H9 (cell line): ENCODE results near the gene CNNM2. TPM values are rescaled to one million over a fixed set of nuclear protein-coding genes. Genes with fewer than 3 reads are reported as not detected.
A peak's percentile ranks its signal among the peaks of the same experiment; 100 is the strongest.

Source experiments
- DNase-seq: peaks from one replicate; pipeline ENCODE4 v3.0.0-alpha.2; 2017
- H2AFZ ChIP-seq: one replicate; pipeline ENCODE4 v1.6.1; 2013; ENCODE audit warnings: mild to moderate bottlenecking, low read length, control low read depth, moderate library complexity
- H2AK5ac ChIP-seq: 2 replicates; pipeline ENCODE4 v1.6.1; 2013; ENCODE audit warnings: low read length, control low read depth, mixed read lengths; ENCODE audit not compliant: insufficient read length
- H2BK120ac ChIP-seq: one replicate; pipeline ENCODE4 v1.6.1; 2013; ENCODE audit warnings: low read depth, mild to moderate bottlenecking, low read length, control low read depth, inconsistent platforms; ENCODE audit not compliant: poor library complexity, severe bottlenecking
- H2BK12ac ChIP-seq: 2 replicates; pipeline ENCODE4 v1.6.1; 2013; ENCODE audit warnings: low read length, control low read depth, mixed read lengths, low read depth; ENCODE audit not compliant: insufficient read length
- H2BK15ac ChIP-seq: 2 replicates; pipeline ENCODE4 v1.6.1; 2013; ENCODE audit warnings: low read depth, low read length, control low read depth
- H2BK20ac ChIP-seq: one replicate; pipeline ENCODE4 v1.6.1; 2013; ENCODE audit warnings: low read depth, mild to moderate bottlenecking, low read length, control low read depth, inconsistent platforms; ENCODE audit not compliant: poor library complexity, severe bottlenecking
- H2BK5ac ChIP-seq: 2 replicates; pipeline ENCODE4 v1.6.1; 2013; ENCODE audit warnings: low read length, control low read depth, mixed read lengths; ENCODE audit not compliant: insufficient read length
- H3K14ac ChIP-seq: 2 replicates; pipeline ENCODE4 v1.6.1; 2013; ENCODE audit warnings: low read length, control low read depth; ENCODE audit not compliant: insufficient read depth
- H3K18ac ChIP-seq: 2 replicates; pipeline ENCODE4 v1.6.1; 2013; ENCODE audit warnings: low read depth, mild to moderate bottlenecking, mixed read lengths, low read length, control low read depth; ENCODE audit not compliant: insufficient read length
- H3K23ac ChIP-seq: 2 replicates; pipeline ENCODE4 v1.6.1; 2013; ENCODE audit warnings: low read length, control low read depth, mixed read lengths, low read depth; ENCODE audit not compliant: insufficient read length
- H3K23me2 ChIP-seq: 2 replicates; pipeline ENCODE4 v1.6.1; 2013; ENCODE audit warnings: low read depth, mild to moderate bottlenecking, mixed read lengths, low read length, control low read depth; ENCODE audit not compliant: insufficient read length, poor library complexity, severe bottlenecking
- H3K27ac ChIP-seq: 2 replicates; pipeline ENCODE4 v1.5.1; 2013; ENCODE audit warnings: low read length, control low read depth, mixed read lengths, low read depth; ENCODE audit not compliant: insufficient read length
- H3K27me3 ChIP-seq: 2 replicates; pipeline ENCODE4 v1.6.1; 2013; ENCODE audit warnings: low read length, control low read depth, inconsistent platforms; ENCODE audit not compliant: insufficient read depth
- H3K4ac ChIP-seq: 2 replicates; pipeline ENCODE4 v1.6.1; 2013; ENCODE audit warnings: low read depth, mild to moderate bottlenecking, control low read depth, inconsistent platforms, low read length, moderate library complexity
- H3K4me1 ChIP-seq: 2 replicates; pipeline ENCODE4 v1.6.1; 2013; ENCODE audit warnings: low read length, control low read depth, inconsistent platforms; ENCODE audit not compliant: insufficient read depth
- H3K4me2 ChIP-seq: 2 replicates; pipeline ENCODE4 v1.6.1; 2013; ENCODE audit warnings: low read length, control low read depth, mixed read lengths; ENCODE audit not compliant: insufficient read length, insufficient read depth
- H3K56ac ChIP-seq: 2 replicates; pipeline ENCODE4 v1.6.1; 2013; ENCODE audit warnings: low read depth, mild to moderate bottlenecking, mixed read lengths, low read length, control low read depth; ENCODE audit not compliant: insufficient read length
- H3K79me1 ChIP-seq: 2 replicates; pipeline ENCODE4 v1.6.1; 2013; ENCODE audit warnings: low read depth, mild to moderate bottlenecking, moderate library complexity, low read length, control low read depth, inconsistent platforms; ENCODE audit not compliant: insufficient read depth, poor library complexity, severe bottlenecking
- H3K79me2 ChIP-seq: 2 replicates; pipeline ENCODE4 v1.6.1; 2013; ENCODE audit warnings: low read length, control low read depth, inconsistent platforms; ENCODE audit not compliant: insufficient read depth
- H3K9ac ChIP-seq: 2 replicates; pipeline ENCODE4 v1.6.1; 2013; ENCODE audit warnings: low read length, control low read depth, mixed read lengths; ENCODE audit not compliant: insufficient read length; ENCODE audit errors: extremely low read depth
- H3K9me3 ChIP-seq: one replicate; pipeline ENCODE4 v1.6.1; 2013; ENCODE audit warnings: low read depth, low read length, inconsistent platforms; ENCODE audit not compliant: control insufficient read depth
- H3T11ph ChIP-seq: one replicate; pipeline ENCODE4 v1.6.1; 2013; ENCODE audit warnings: mild to moderate bottlenecking, low read length, control low read depth, inconsistent platforms
- H4K20me1 ChIP-seq: one replicate; pipeline ENCODE4 v1.6.1; 2013; ENCODE audit not compliant: control insufficient read depth, insufficient read length, insufficient read depth
- H4K5ac ChIP-seq: 2 replicates; pipeline ENCODE4 v1.6.1; 2013; ENCODE audit warnings: low read depth, mild to moderate bottlenecking, mixed read lengths, low read length, control low read depth; ENCODE audit not compliant: insufficient read length
- H4K8ac ChIP-seq: replicated peaks from 2 replicates; pipeline ENCODE4 v1.6.1; 2013; ENCODE audit warnings: low read length, control low read depth, mixed read lengths, low read depth; ENCODE audit not compliant: insufficient read length
- H4K91ac ChIP-seq: 2 replicates; pipeline ENCODE4 v1.6.1; 2013; ENCODE audit warnings: low read depth, mild to moderate bottlenecking, moderate library complexity, mixed read lengths, low read length, control low read depth; ENCODE audit not compliant: insufficient read length
- H3K27ac Mint-ChIP-seq, 3 experiments: 2 replicates in 2 of 3; 3 replicates in 1 of 3; pipeline ENCODE4 v1.8.0; 2020 to 2021; ENCODE audit warnings: mixed read lengths in 3 of 3, mild to moderate bottlenecking in 1 of 3, moderate library complexity in 1 of 3
- H3K27me3 Mint-ChIP-seq: 2 replicates; pipeline ENCODE4 v1.8.0; 2021; ENCODE audit warnings: low read depth, mild to moderate bottlenecking, moderate library complexity, mixed read lengths
- H3K36me3 Mint-ChIP-seq, 3 experiments: 2 replicates in 2 of 3; 3 replicates in 1 of 3; pipeline ENCODE4 v1.8.0; 2020 to 2021; ENCODE audit warnings: low read depth in 3 of 3, mixed read lengths in 3 of 3; ENCODE audit not compliant: insufficient read depth in 1 of 3
- H3K4me1 Mint-ChIP-seq, 2 experiments: 2 replicates each; pipeline ENCODE4 v1.8.0; 2020; ENCODE audit warnings: mixed read lengths in 2 of 2
- H3K4me3 Mint-ChIP-seq, 2 experiments: 2 replicates in 1 of 2; 3 replicates in 1 of 2; pipeline ENCODE4 v1.8.0; 2020 to 2021; ENCODE audit warnings: mild to moderate bottlenecking in 2 of 2, mixed read lengths in 2 of 2, moderate library complexity in 1 of 2
- H3K9me3 Mint-ChIP-seq, 2 experiments: 2 replicates in 1 of 2; 3 replicates in 1 of 2; pipeline ENCODE4 v1.8.0; 2020; ENCODE audit warnings: mild to moderate bottlenecking in 2 of 2, mixed read lengths in 2 of 2, moderate library complexity in 1 of 2
- WGBS: extraction: QIAGEN DNeasy Blood & Tissue Kit; methylation state at CpG from one replicate; pipeline ENCODE4 v1.1.7; 2013; ENCODE audit warnings: missing lambda C conversion rate, low lambda C conversion rate, mixed read lengths; ENCODE audit not compliant: insufficient read length; ENCODE audit errors: extremely low coverage; 5-methylcytosine and 5-hydroxymethylcytosine counted together
- total RNA-seq: library from RNA; stranded (reverse); gene quantifications from 2 replicates; pipeline ENCODE4 v1.2.1, GENCODE V29; 2021
- TF ChIP-seq, protein P1 (sequence below): fragments of 200-600 bp; sonication (generic); conservative IDR thresholded peaks from 3 replicates; pipeline ENCODE4 v1.8.0; 2021; ENCODE audit warnings: antibody characterized with exemption, mild to moderate bottlenecking

CNNM2 gene
- total RNA-seq, 1 experiment from 2014 or later: 17.5 TPM

DNA sequence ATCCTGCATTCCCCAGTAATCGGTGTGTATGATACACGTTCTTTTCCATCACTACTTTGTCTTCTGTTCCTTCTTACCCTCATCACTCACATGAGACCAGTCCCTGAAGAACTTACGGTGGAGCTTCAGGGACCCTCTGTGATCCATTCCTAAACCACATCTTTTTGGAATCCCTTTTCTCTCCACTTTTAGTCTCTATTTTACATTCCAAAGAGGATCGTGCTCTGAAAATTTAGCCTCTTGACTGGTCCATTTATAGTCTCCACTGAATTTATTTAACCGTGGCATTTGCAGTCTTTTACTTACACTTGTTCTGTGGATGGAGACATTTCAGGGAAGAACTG is 165.9 kb downstream of the CNNM2 start:
- H3K4me1 ChIP-seq: no peaks in the 10 kb centered on the region
- no peaks in the 10 kb centered on the region for H3K9me3 ChIP-seq
- H4K5ac ChIP-seq: no peak overlapping the region
- H3K4ac ChIP-seq: no peak overlapping the region
- H2AFZ ChIP-seq: no peak overlapping the region
- no peaks in the 10 kb centered on the region for H3K79me2 ChIP-seq
- no peak overlapping the region for H3K14ac ChIP-seq
- H2BK15ac ChIP-seq: no peak overlapping the region
- no peak overlapping the region for H4K91ac ChIP-seq
- no peak overlapping the region for H3K27ac ChIP-seq
- H2BK20ac ChIP-seq: no peak overlapping the region
- no peak overlapping the region for H2BK12ac ChIP-seq
- H3K27me3 ChIP-seq: no peaks in the 10 kb centered on the region
- H2BK5ac ChIP-seq: no peak overlapping the region
- no peaks in the 10 kb centered on the region for H3K23me2 ChIP-seq
- Mint-ChIP-seq H3K4me1 (no peaks in the 10 kb centered on the region), H3K27ac (peak overlapping the region; percentile 16 to 36 (median 26); a peak in 4 of 7 replicates), H3K9me3 (no peaks in the 10 kb centered on the region), H3K27me3 (no peaks in the 10 kb centered on the region), H3K4me3 (no peak overlapping the region), H3K36me3 (peaks cover 0 to 35% (median 20%) of the 10 kb centered on the region in 3 experiments; a peak in 5 of 7 replicates)
- no peak overlapping the region for H3K4me2 ChIP-seq
- H4K20me1 ChIP-seq: no peaks in the 10 kb centered on the region
- TF ChIP-seq, protein P1, sequence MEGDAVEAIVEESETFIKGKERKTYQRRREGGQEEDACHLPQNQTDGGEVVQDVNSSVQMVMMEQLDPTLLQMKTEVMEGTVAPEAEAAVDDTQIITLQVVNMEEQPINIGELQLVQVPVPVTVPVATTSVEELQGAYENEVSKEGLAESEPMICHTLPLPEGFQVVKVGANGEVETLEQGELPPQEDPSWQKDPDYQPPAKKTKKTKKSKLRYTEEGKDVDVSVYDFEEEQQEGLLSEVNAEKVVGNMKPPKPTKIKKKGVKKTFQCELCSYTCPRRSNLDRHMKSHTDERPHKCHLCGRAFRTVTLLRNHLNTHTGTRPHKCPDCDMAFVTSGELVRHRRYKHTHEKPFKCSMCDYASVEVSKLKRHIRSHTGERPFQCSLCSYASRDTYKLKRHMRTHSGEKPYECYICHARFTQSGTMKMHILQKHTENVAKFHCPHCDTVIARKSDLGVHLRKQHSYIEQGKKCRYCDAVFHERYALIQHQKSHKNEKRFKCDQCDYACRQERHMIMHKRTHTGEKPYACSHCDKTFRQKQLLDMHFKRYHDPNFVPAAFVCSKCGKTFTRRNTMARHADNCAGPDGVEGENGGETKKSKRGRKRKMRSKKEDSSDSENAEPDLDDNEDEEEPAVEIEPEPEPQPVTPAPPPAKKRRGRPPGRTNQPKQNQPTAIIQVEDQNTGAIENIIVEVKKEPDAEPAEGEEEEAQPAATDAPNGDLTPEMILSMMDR: no peak
- H3K9ac ChIP-seq: no peak overlapping the region
- H3T11ph ChIP-seq: no peak overlapping the region
- no CpG with 5 or more reads among the region's 5 CpGs for WGBS
- no peak overlapping the region for H3K23ac ChIP-seq
- no peak for DNase-seq
- no peak overlapping the region for H4K8ac ChIP-seq
- no peak overlapping the region for H2AK5ac ChIP-seq
- H3K79me1 ChIP-seq: no peaks in the 10 kb centered on the region
- no peak overlapping the region for H3K18ac ChIP-seq
- no peak overlapping the region for H3K56ac ChIP-seq
- H2BK120ac ChIP-seq: no peak overlapping the region
